ENCODE measurements around the gene C16orf96.

GRCh38 chr16:4625560-4626159 is 69.5 kb downstream of the C16orf96 start:
- TF ChIP-seq CTCF (IDR thresholded peaks at IDR 0.05) (no peak), POLR2A (IDR thresholded peaks at IDR 0.05) (no peak)
